ENCODE data around the gene SMO. TPM values are rescaled to one million over a fixed set of nuclear protein-coding genes. Genes with fewer than 3 reads are reported as not detected.
A peak's percentile ranks its signal among the peaks of the same experiment; 100 is the strongest.
"Not testable (repeated sequence)": the region's sequence is repeated elsewhere in the genome, so short reads cannot be mapped to it uniquely, and the experiment has no call there.

Gene SMO
- total RNA-seq, 6 experiments from 2014 or later, result 6.4 to 21.2 (median 12.1) TPM

DNA sequence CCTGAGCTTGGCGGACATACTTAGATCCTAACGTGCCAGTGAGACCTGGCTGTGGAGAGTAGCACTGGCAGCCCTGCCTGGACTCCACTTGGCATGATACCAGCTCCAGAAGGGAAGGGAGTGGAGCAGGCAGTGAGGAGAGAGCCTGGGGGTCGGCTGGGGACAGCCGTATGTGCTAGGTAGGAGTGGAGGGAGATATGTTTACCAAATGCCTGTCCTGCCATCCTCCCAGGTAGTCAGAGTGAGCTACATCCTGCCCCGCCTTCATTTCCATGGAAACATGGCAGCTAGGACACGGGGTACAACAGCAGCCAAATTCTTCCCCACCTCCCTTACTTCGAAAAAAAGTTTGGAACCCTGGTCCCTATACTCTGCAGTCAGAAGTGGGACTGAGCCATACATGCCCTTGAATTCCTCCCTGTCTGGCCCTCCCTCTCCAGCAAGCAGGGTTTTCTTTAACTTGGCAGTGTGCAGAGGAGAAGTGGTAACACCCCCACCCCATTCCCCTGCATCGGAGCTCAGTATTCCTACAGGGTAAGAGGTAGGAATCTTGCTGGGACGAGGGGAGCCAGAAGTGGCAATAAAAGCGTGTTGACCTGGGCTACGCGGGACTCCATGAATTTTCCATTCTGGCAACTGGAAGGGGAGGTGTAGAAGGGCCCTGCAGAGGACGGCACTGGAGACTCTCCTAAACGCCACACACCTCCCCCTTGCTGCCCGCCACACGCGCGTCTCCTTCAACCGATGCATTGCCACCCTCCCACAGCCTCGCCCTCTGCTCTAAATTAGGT lies 20.0 kb upstream of the SMO start:
- ATAC-seq, result peak in 1 of 4 donors; percentile 5
- Histone ChIP-seq H3K4me1 (no peaks in the 10 kb centered on the region), H3K27ac (no peak overlapping the region), H3K4me3 (no peak overlapping the region), H3K9me3 (no peaks in the 10 kb centered on the region), H3K27me3 (no peaks in the 10 kb centered on the region), H3K36me3 (no peaks in the 10 kb centered on the region)
- no peak for DNase-seq
- WGBS (ENCODE audit: insufficient coverage, low coverage, low lambda C conversion rate, missing lambda C conversion rate), result 64% methylated on average over 4 of the region's 20 CpGs
- TF ChIP-seq POLR2A (IDR thresholded peaks at IDR 0.05), result no peak
- TF ChIP-seq, protein P1, sequence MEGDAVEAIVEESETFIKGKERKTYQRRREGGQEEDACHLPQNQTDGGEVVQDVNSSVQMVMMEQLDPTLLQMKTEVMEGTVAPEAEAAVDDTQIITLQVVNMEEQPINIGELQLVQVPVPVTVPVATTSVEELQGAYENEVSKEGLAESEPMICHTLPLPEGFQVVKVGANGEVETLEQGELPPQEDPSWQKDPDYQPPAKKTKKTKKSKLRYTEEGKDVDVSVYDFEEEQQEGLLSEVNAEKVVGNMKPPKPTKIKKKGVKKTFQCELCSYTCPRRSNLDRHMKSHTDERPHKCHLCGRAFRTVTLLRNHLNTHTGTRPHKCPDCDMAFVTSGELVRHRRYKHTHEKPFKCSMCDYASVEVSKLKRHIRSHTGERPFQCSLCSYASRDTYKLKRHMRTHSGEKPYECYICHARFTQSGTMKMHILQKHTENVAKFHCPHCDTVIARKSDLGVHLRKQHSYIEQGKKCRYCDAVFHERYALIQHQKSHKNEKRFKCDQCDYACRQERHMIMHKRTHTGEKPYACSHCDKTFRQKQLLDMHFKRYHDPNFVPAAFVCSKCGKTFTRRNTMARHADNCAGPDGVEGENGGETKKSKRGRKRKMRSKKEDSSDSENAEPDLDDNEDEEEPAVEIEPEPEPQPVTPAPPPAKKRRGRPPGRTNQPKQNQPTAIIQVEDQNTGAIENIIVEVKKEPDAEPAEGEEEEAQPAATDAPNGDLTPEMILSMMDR (IDR thresholded peaks at IDR 0.05), result no peak
- intact Hi-C loops (cut with DNase I), result no loop called here

DNA sequence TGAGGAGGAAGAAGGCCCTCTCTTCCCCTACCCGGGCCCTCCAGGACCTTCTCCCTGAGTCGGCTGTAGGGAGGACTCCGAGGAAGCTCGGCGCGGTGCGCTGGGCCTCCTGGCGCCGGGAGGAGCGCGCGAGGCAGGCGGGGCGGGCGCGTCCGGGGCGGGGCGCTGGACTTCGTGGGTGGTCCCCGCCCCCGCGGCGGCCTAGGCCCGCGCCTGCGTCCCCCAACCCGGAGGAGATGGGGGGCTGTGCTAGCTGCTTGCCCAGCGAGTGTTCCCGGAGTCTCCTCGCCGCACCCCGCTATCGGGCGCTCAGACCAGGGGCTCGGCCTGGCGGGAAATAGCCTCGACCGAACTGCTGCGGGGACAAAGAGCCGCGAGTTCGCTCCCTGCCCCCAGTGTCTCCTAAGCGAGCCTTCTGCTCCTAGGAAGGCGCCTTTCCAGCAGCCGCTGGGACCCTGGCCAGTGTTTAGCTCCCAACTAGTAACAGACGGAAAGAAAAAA lies 19.2 kb upstream of the SMO start:
- no peak for TF ChIP-seq POLR2A (IDR thresholded peaks at IDR 0.05)
- Histone ChIP-seq H3K4me3 (peak overlapping the region; percentile 47 to 60 (median 49)), H3K36me3 (no peaks in the 10 kb centered on the region), H3K27ac (peak overlapping the region in 1 of 3 donors; percentile 22), H3K4me1 (no peaks in the 10 kb centered on the region), H3K9me3 (no peaks in the 10 kb centered on the region), H3K27me3 (no peaks in the 10 kb centered on the region)
- 36% methylated on average over 10 of the region's 47 CpGs for WGBS (ENCODE audit: insufficient coverage, low coverage, low lambda C conversion rate, missing lambda C conversion rate)
- DNase-seq (peak in 2 of 3 donors; percentile 53 to 61), ATAC-seq (peak; percentile 80 to 92 (median 88))
- intact Hi-C loops (cut with DNase I), result no loop called here

DNA sequence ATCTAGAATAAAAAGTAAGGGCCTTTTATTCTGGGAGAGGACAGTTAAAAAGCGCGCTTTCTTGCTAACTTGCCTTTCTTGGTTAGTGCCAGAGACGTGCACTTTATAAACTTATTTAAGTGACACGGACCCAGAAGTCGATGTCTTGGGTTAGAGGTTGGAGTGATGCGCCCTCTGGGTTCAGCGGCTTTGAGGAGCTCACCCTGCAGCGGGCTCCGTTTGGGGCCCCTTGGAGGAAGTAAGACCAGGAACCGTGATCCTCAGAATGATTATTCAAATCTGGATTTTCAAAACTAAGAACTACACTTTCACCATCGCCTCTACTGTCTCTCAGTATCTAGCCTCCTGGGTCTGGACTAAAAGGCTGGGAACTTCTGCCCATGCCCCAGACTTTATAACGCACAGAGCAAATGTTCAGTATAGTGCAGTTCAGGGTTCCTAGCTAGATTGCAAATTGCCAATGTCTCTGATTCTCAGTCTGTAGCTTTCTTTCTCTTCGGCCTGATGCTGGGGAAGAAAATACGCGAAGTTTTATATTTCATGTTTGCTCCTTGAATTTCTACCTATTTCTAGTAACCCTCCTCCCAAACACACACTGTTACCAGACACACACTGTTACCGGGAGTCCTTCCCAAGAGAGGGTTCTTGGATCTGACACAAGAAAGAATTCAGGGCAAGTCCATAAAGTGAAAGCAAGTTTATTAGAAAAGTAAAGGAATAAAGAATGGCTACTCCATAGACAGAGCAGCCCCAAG lies 18.6 kb upstream of the SMO start:
- ATAC-seq (peak; percentile 24 to 47 (median 32)), DNase-seq (no peak)
- no peak for TF ChIP-seq POLR2A (IDR thresholded peaks at IDR 0.05)
- TF ChIP-seq, protein P1 (IDR thresholded peaks at IDR 0.05), result no peak
- no peaks in the 10 kb centered on the region for H3K9me3 ChIP-seq
- H3K27me3 ChIP-seq, result no peaks in the 10 kb centered on the region
- H3K27ac ChIP-seq, result no peak overlapping the region
- H3K4me3 ChIP-seq, result peak overlapping the region; percentile 47 to 60 (median 49)
- H3K4me1 ChIP-seq, result no peaks in the 10 kb centered on the region
- intact Hi-C loops (cut with DNase I), result no loop called here
- WGBS (ENCODE audit: insufficient coverage, low coverage, low lambda C conversion rate, missing lambda C conversion rate), result 56% methylated on average over 11 of the region's 16 CpGs
- H3K36me3 ChIP-seq, result no peaks in the 10 kb centered on the region

DNA sequence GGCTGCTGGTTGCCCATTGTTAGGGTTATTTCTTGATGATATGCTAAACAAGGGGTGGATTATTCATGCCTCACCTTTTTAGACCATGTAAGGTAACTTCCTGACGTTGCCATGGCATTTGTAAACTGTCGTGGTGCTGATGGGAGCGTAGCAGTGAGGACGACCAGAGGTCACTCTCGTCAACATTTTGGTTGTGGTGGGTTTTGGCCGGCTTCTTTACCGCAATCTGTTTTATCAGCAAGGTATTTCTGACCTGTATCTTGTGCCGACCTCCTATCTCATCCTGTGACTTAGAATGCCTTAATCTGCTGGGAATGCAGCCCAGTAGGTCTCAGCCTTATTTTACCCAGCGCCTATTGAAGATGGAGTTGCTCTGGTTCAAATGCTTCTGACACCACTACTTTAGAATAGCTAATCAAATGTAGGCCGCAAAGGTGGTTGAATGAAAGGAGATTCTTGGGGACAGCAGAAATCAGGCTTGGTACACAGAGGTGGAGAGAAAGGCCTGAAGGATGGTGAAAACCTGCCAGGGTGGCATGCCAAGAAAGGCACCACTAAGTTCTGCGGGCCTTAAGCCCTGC lies 17.9 kb upstream of the SMO start:
- intact Hi-C loops (cut with DNase I), result no loop called here
- Histone ChIP-seq H3K9me3 (no peaks in the 10 kb centered on the region), H3K27ac (no peak overlapping the region), H3K4me3 (no peak overlapping the region), H3K27me3 (no peaks in the 10 kb centered on the region), H3K4me1 (no peaks in the 10 kb centered on the region), H3K36me3 (no peaks in the 10 kb centered on the region)
- DNase-seq (no peak), ATAC-seq (no peak)
- no peak for TF ChIP-seq POLR2A (IDR thresholded peaks at IDR 0.05)
- TF ChIP-seq, protein P1 (IDR thresholded peaks at IDR 0.05), result no peak
- WGBS (ENCODE audit: insufficient coverage, low coverage, low lambda C conversion rate, missing lambda C conversion rate), result 97% methylated on average over 10 of the region's 11 CpGs

DNA sequence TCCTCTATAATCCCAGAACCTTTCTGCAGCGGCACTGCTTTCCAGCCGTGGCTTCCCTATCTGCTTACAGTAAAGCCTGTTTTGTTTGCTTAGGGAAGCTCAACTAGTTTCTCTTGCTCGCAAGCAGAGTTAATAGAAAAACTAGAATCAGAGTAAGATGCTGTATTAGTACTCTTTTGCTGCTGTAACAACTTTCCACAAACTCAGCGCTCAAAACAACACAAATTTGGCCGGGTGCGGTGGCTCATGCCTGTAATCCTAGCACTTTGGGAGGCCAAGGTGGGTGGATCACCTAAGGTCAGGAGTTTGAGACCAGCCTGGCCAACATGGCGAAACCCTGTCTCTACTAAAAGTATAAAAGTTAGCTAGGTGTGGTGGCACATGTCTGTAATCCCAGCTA lies 14.6 kb upstream of the SMO start:
- DNase-seq; H3K4me1 ChIP-seq; H3K27me3 ChIP-seq; H3K9me3 ChIP-seq; H3K27ac ChIP-seq; H3K36me3 ChIP-seq; H3K4me3 ChIP-seq; intact Hi-C loops (cut with DNase I); ATAC-seq: not testable (repeated sequence)
- 95% methylated on average over 6 of the region's 7 CpGs for WGBS (ENCODE audit: insufficient coverage, low coverage, low lambda C conversion rate, missing lambda C conversion rate)
